WTC11 (cell line): ENCODE results near the gene OBSCN. TPM values are rescaled to one million over a fixed set of nuclear protein-coding genes. Genes with fewer than 3 reads are reported as not detected.

ENCODE experiments used
- ATAC-seq: fragments of 200-7000 bp; cut with Tn5 transposase; 2 replicates; pipeline ENCODE4 v1.10.0; 2021; ENCODE audit warnings: mild to moderate bottlenecking, moderate library complexity
- CTCF ChIA-PET: fragments of 300-600 bp; sonication (Branson Sonifier 250); formaldehyde crosslinking; loops from one replicate; lab custom pipeline; 2021; ENCODE audit warnings: antibody characterized with exemption; lab: Charles Lee
- POLR2A ChIA-PET: fragments of 350-600 bp; sonication (Branson Sonifier 250); formaldehyde crosslinking; loops from one replicate; lab custom pipeline; 2021; ENCODE audit warnings: antibody characterized with exemption; lab: Charles Lee
- DNase-seq: peaks from one replicate; pipeline ENCODE4 v3.0.0; 2021; ENCODE audit warnings: low spot score
- H3K27ac Mint-ChIP-seq: 2 replicates; pipeline ENCODE4 v1.8.0; 2021; ENCODE audit warnings: mixed read lengths
- H3K27me3 Mint-ChIP-seq: 2 replicates; pipeline ENCODE4 v1.8.0; 2021; ENCODE audit warnings: low read depth, mild to moderate bottlenecking, moderate library complexity, mixed read lengths
- H3K36me3 Mint-ChIP-seq: 2 replicates; pipeline ENCODE4 v1.8.0; 2021; ENCODE audit warnings: mixed read lengths
- H3K4me1 Mint-ChIP-seq: 2 replicates; pipeline ENCODE4 v1.8.0; 2022; ENCODE audit warnings: mixed read lengths
- H3K4me3 Mint-ChIP-seq: 2 replicates; pipeline ENCODE4 v1.8.0; 2021; ENCODE audit warnings: mild to moderate bottlenecking, moderate library complexity, mixed read lengths
- H3K9me3 Mint-ChIP-seq: 2 replicates; pipeline ENCODE4 v1.8.0; 2021; ENCODE audit warnings: mixed read lengths
- CBFB ChIP-seq: sonication (generic); formaldehyde crosslinking; IDR thresholded peaks from 2 replicates; pipeline ENCODE4 v1.8.1; 2022; ENCODE audit warnings: mild to moderate bottlenecking, low read depth, missing genetic modification reagents
- ESRRA ChIP-seq: sonication (generic); formaldehyde crosslinking; IDR thresholded peaks from 2 replicates; pipeline ENCODE4 v1.8.1; 2022; ENCODE audit warnings: mild to moderate bottlenecking, missing genetic modification reagents, borderline replicate concordance
- HMGA2 ChIP-seq: fragments of 250-450 bp; sonication (Bioruptor Pico); IDR thresholded peaks from 2 replicates; pipeline ENCODE4 v1.4.0; 2021; ENCODE audit warnings: mild to moderate bottlenecking, moderate library complexity
- JUN ChIP-seq: sonication (generic); formaldehyde crosslinking; IDR thresholded peaks from 2 replicates; pipeline ENCODE4 v1.8.0; 2023; ENCODE audit warnings: mild to moderate bottlenecking, missing genetic modification reagents
- NFYB ChIP-seq: sonication (generic); formaldehyde crosslinking; conservative IDR thresholded peaks from 2 replicates; pipeline ENCODE4 v1.8.0; 2022; ENCODE audit warnings: low read depth, missing genetic modification reagents
- OVOL2 ChIP-seq: fragments of 250-450 bp; sonication (Bioruptor Pico); IDR thresholded peaks from 2 replicates; pipeline ENCODE4 v1.9.0; 2021; ENCODE audit warnings: mild to moderate bottlenecking, borderline replicate concordance
- PRDM15 ChIP-seq: sonication (generic); formaldehyde crosslinking; IDR thresholded peaks from 2 replicates; pipeline ENCODE4 v1.8.0; 2022; ENCODE audit warnings: missing genetic modification reagents
- RORB ChIP-seq: fragments of 250-450 bp; sonication (Bioruptor Pico); IDR thresholded peaks from 2 replicates; pipeline ENCODE4 v1.9.0; 2021; ENCODE audit warnings: mild to moderate bottlenecking
- ZBTB21 ChIP-seq: sonication (generic); formaldehyde crosslinking; IDR thresholded peaks from 2 replicates; pipeline ENCODE4 v1.8.1; 2023; ENCODE audit warnings: mild to moderate bottlenecking, missing genetic modification reagents, borderline replicate concordance
- ZNF396 ChIP-seq: fragments of 250-450 bp; sonication (Bioruptor Pico); IDR thresholded peaks from 2 replicates; pipeline ENCODE4 v1.8.0; 2021; ENCODE audit warnings: mild to moderate bottlenecking, moderate library complexity, borderline replicate concordance
- ZNF416 ChIP-seq: fragments of 250-450 bp; sonication (Bioruptor Pico); IDR thresholded peaks from 2 replicates; pipeline ENCODE4 v1.9.0; 2021; ENCODE audit warnings: mild to moderate bottlenecking, inconsistent platforms
- ZNF425 ChIP-seq: fragments of 250-450 bp; sonication (Bioruptor Pico); conservative IDR thresholded peaks from 2 replicates; pipeline ENCODE4 v1.9.0; 2021; ENCODE audit warnings: mild to moderate bottlenecking
- ZNF671 ChIP-seq: fragments of 250-450 bp; sonication (Bioruptor Pico); IDR thresholded peaks from 2 replicates; pipeline ENCODE4 v1.8.0; 2021; ENCODE audit warnings: mild to moderate bottlenecking
- total RNA-seq: library from RNA; stranded (reverse); gene quantifications from 3 replicates; pipeline ENCODE4 v1.2.3, GENCODE V29; 2021
- TF ChIP-seq, protein P1 (sequence below): sonication (generic); formaldehyde crosslinking; IDR thresholded peaks from 2 replicates; pipeline ENCODE4 v1.8.1; 2023; ENCODE audit warnings: mild to moderate bottlenecking, missing genetic modification reagents, moderate library complexity
- TF ChIP-seq, protein P2 (sequence below): fragments of 250-450 bp; sonication (Bioruptor Pico); IDR thresholded peaks from 2 replicates; pipeline ENCODE4 v1.9.0; 2021; ENCODE audit warnings: mild to moderate bottlenecking
- TF ChIP-seq, protein P3 (sequence below): sonication (generic); formaldehyde crosslinking; IDR thresholded peaks from 2 replicates; pipeline ENCODE4 v1.8.1; 2023; ENCODE audit warnings: mild to moderate bottlenecking, missing genetic modification reagents

OBSCN gene
- total RNA-seq, 1 experiment from 2014 or later = 38.8 TPM

- Mint-ChIP-seq H3K36me3 (no peaks in the 10 kb centered on the region), H3K9me3 (no peaks in the 10 kb centered on the region), H3K27me3 (no peaks in the 10 kb centered on the region), H3K4me3 (no peak overlapping the region), H3K27ac (no peak overlapping the region), H3K4me1 (no peaks in the 10 kb centered on the region)
- TF ChIP-seq, protein P1, sequence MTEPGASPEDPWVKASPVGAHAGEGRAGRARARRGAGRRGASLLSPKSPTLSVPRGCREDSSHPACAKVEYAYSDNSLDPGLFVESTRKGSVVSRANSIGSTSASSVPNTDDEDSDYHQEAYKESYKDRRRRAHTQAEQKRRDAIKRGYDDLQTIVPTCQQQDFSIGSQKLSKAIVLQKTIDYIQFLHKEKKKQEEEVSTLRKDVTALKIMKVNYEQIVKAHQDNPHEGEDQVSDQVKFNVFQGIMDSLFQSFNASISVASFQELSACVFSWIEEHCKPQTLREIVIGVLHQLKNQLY (CRISPR knock-in tag) = no peak
- TF ChIP-seq ZNF416 (CRISPR knock-in tag) (no peak), OVOL2 (CRISPR knock-in tag) (no peak), ZNF671 (CRISPR knock-in tag) (no peak), PRDM15 (CRISPR knock-in tag) (no peak), ZNF396 (CRISPR knock-in tag) (no peak), CBFB (CRISPR knock-in tag) (no peak), JUN (no peak), NFYB (CRISPR knock-in tag) (no peak), ZNF425 (CRISPR knock-in tag) (no peak), ESRRA (CRISPR knock-in tag) (no peak), ZBTB21 (no peak), HMGA2 (no peak), RORB (CRISPR knock-in tag) (no peak)
- TF ChIP-seq, protein P2, sequence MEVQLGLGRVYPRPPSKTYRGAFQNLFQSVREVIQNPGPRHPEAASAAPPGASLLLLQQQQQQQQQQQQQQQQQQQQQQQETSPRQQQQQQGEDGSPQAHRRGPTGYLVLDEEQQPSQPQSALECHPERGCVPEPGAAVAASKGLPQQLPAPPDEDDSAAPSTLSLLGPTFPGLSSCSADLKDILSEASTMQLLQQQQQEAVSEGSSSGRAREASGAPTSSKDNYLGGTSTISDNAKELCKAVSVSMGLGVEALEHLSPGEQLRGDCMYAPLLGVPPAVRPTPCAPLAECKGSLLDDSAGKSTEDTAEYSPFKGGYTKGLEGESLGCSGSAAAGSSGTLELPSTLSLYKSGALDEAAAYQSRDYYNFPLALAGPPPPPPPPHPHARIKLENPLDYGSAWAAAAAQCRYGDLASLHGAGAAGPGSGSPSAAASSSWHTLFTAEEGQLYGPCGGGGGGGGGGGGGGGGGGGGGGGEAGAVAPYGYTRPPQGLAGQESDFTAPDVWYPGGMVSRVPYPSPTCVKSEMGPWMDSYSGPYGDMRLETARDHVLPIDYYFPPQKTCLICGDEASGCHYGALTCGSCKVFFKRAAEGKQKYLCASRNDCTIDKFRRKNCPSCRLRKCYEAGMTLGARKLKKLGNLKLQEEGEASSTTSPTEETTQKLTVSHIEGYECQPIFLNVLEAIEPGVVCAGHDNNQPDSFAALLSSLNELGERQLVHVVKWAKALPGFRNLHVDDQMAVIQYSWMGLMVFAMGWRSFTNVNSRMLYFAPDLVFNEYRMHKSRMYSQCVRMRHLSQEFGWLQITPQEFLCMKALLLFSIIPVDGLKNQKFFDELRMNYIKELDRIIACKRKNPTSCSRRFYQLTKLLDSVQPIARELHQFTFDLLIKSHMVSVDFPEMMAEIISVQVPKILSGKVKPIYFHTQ = no peak
- TF ChIP-seq, protein P3, sequence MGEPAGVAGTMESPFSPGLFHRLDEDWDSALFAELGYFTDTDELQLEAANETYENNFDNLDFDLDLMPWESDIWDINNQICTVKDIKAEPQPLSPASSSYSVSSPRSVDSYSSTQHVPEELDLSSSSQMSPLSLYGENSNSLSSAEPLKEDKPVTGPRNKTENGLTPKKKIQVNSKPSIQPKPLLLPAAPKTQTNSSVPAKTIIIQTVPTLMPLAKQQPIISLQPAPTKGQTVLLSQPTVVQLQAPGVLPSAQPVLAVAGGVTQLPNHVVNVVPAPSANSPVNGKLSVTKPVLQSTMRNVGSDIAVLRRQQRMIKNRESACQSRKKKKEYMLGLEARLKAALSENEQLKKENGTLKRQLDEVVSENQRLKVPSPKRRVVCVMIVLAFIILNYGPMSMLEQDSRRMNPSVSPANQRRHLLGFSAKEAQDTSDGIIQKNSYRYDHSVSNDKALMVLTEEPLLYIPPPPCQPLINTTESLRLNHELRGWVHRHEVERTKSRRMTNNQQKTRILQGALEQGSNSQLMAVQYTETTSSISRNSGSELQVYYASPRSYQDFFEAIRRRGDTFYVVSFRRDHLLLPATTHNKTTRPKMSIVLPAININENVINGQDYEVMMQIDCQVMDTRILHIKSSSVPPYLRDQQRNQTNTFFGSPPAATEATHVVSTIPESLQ (CRISPR knock-in tag) = no peak
- DNase-seq = no peak
- no peak for ATAC-seq
- CTCF ChIA-PET = no interaction called here
- POLR2A ChIA-PET = no interaction called here
These were observed 141.9 kb downstream of the OBSCN start for GRCh38 chr1:228349701-228350171.
